Activated CD4-positive, alpha-beta T cell treated with anti-CD3 and anti-CD28 coated beads, Interleukin-2, amount 10 ng/mL, durations not matched to agents 7 days and 5 days (primary cell): ENCODE measurements around the gene CPNE5. TPM values are rescaled to one million over a fixed set of nuclear protein-coding genes. Genes with fewer than 3 reads are reported as not detected.
A peak's percentile ranks its signal among the peaks of the same experiment; 100 is the strongest.

Experiments
- CTCF ChIA-PET: fragments of 350-600 bp; sonication (Branson Sonifier 250); formaldehyde crosslinking; loops from one replicate; lab custom pipeline; 2021; ENCODE audit warnings: antibody characterized with exemption; lab: Charles Lee
- POLR2A ChIA-PET: fragments of 350-600 bp; sonication (Branson Sonifier 250); formaldehyde crosslinking; loops from one replicate; lab custom pipeline; 2021; ENCODE audit warnings: antibody characterized with exemption; lab: Charles Lee
- DNase-seq: peaks from one replicate; pipeline ENCODE4 v3.0.0-alpha.2; 2020
- H3K27ac Mint-ChIP-seq: one replicate; pipeline ENCODE4 v1.8.0; 2021; ENCODE audit warnings: mild to moderate bottlenecking, moderate library complexity, mixed read lengths
- H3K27me3 Mint-ChIP-seq: one replicate; pipeline ENCODE4 v1.8.0; 2021; ENCODE audit warnings: mixed read lengths
- H3K36me3 Mint-ChIP-seq: one replicate; pipeline ENCODE4 v1.8.0; 2021; ENCODE audit warnings: low read depth, mixed read lengths
- H3K4me1 Mint-ChIP-seq: one replicate; pipeline ENCODE4 v1.8.0; 2021; ENCODE audit warnings: mixed read lengths
- H3K4me3 Mint-ChIP-seq: one replicate; pipeline ENCODE4 v1.8.0; 2021; ENCODE audit warnings: mild to moderate bottlenecking, moderate library complexity, mixed read lengths
- H3K9me3 Mint-ChIP-seq: one replicate; pipeline ENCODE4 v1.8.0; 2021; ENCODE audit warnings: mixed read lengths
- total RNA-seq, 2 experiments: library from RNA; stranded (reverse); gene quantifications; one replicate each; pipeline ENCODE4 v1.2.3, GENCODE V29; 2021

CPNE5 gene
- total RNA-seq, 2 experiments from 2014 or later: 0.47 to 1.00 TPM

- POLR2A ChIA-PET: no interaction called here
- CTCF ChIA-PET: interaction anchor here (0.7 to 6.1 kb wide), 17 partner anchors 8 to 165 kb away, joined by 3 to 27 read pairs (median 4); partner anchors contain the start of gene PPIL1
These were observed 13.4 kb upstream of the CPNE5 start for GRCh38 chr6:36852481-36853147.

GRCh38 chr6:36851626-36852025 is 12.4 kb upstream of the CPNE5 start:
- Mint-ChIP-seq H3K9me3 (no peaks in the 10 kb centered on the region), H3K4me1 (peaks cover 4% of the 10 kb centered on the region), H3K36me3 (peaks cover 28% of the 10 kb centered on the region), H3K4me3 (no peak overlapping the region), H3K27me3 (no peaks in the 10 kb centered on the region), H3K27ac (no peak overlapping the region)
- DNase-seq: no peak
- CTCF ChIA-PET: interaction anchor here (0.7 to 6.1 kb wide), 17 partner anchors 8 to 237 kb away, joined by 3 to 27 read pairs (median 5); partner anchors contain the start of gene PPIL1
- POLR2A ChIA-PET: no interaction called here

More at GRCh38 chr6:36852481-36853147, 13.4 kb upstream of the CPNE5 start:
- no peak for DNase-seq
- Mint-ChIP-seq H3K27me3 (no peaks in the 10 kb centered on the region), H3K4me3 (no peak overlapping the region), H3K27ac (no peak overlapping the region), H3K36me3 (peaks cover 30% of the 10 kb centered on the region), H3K9me3 (no peaks in the 10 kb centered on the region), H3K4me1 (peaks cover 4% of the 10 kb centered on the region)

GRCh38 chr6:36851149-36851614 is 11.9 kb upstream of the CPNE5 start:
- H3K27ac Mint-ChIP-seq: no peak overlapping the region
- no peak overlapping the region for H3K4me3 Mint-ChIP-seq
- peaks cover 4% of the 10 kb centered on the region for H3K4me1 Mint-ChIP-seq
- ChIA-PET POLR2A (no interaction called here), CTCF (interaction anchor here (1.0 to 6.1 kb wide), 15 partner anchors 13 to 236 kb away, joined by 3 to 27 read pairs (median 7); partner anchors contain the start of gene PPIL1)
- DNase-seq: peak; percentile 70
- no peaks in the 10 kb centered on the region for H3K9me3 Mint-ChIP-seq
- no peaks in the 10 kb centered on the region for H3K27me3 Mint-ChIP-seq
- H3K36me3 Mint-ChIP-seq: peaks cover 23% of the 10 kb centered on the region

GRCh38 chr6:36850021-36850420 is 10.8 kb upstream of the CPNE5 start:
- no peaks in the 10 kb centered on the region for H3K9me3 Mint-ChIP-seq
- no peak for DNase-seq
- ChIA-PET CTCF (interaction anchor here (0.6 to 6.1 kb wide), 16 partner anchors 10 to 169 kb away, joined by 3 to 27 read pairs (median 4); partner anchors contain the start of genes C6orf89 and PPIL1), POLR2A (no interaction called here)
- no peak overlapping the region for H3K27ac Mint-ChIP-seq
- no peak overlapping the region for H3K4me3 Mint-ChIP-seq
- peaks cover 2% of the 10 kb centered on the region for H3K27me3 Mint-ChIP-seq
- H3K4me1 Mint-ChIP-seq: peaks cover 4% of the 10 kb centered on the region
- peaks cover 19% of the 10 kb centered on the region for H3K36me3 Mint-ChIP-seq

GRCh38 chr6:36848658-36849441 is 9.6 kb upstream of the CPNE5 start:
- Mint-ChIP-seq H3K4me3 (no peak overlapping the region), H3K27ac (no peak overlapping the region), H3K4me1 (peaks cover 2% of the 10 kb centered on the region), H3K9me3 (no peaks in the 10 kb centered on the region), H3K36me3 (peaks cover 18% of the 10 kb centered on the region), H3K27me3 (peaks cover 2% of the 10 kb centered on the region)
- POLR2A ChIA-PET: interaction anchor here (0.6 to 1.0 kb wide), 2 partner anchors 20 to 355 kb away, joined by 3 read pairs; no protein-coding TSS in a partner anchor
- CTCF ChIA-PET: interaction anchor here (1.0 to 6.1 kb wide), 10 partner anchors 11 to 89 kb away, joined by 3 to 27 read pairs (median 4); partner anchors contain the start of gene C6orf89
- no peak for DNase-seq

GRCh38 chr6:36847991-36848390 is 8.7 kb upstream of the CPNE5 start:
- H3K9me3 Mint-ChIP-seq: no peaks in the 10 kb centered on the region
- DNase-seq: no peak
- CTCF ChIA-PET: interaction anchor here (0.8 to 1.6 kb wide), 7 partner anchors 10 to 233 kb away, joined by 3 to 5 read pairs (median 4); no protein-coding TSS in a partner anchor
- H3K27me3 Mint-ChIP-seq: peaks cover 2% of the 10 kb centered on the region
- no peak overlapping the region for H3K4me3 Mint-ChIP-seq
- peaks cover 16% of the 10 kb centered on the region for H3K36me3 Mint-ChIP-seq
- no peak overlapping the region for H3K27ac Mint-ChIP-seq
- POLR2A ChIA-PET: no interaction called here
- no peaks in the 10 kb centered on the region for H3K4me1 Mint-ChIP-seq

- ChIA-PET POLR2A (no interaction called here), CTCF (interaction anchor here (1.0 to 1.6 kb wide), 5 partner anchors 9 to 85 kb away, joined by 3 to 5 read pairs (median 4); no protein-coding TSS in a partner anchor)
- no peaks in the 10 kb centered on the region for H3K4me1 Mint-ChIP-seq
- peaks cover 2% of the 10 kb centered on the region for H3K27me3 Mint-ChIP-seq
- no peaks in the 10 kb centered on the region for H3K9me3 Mint-ChIP-seq
- H3K4me3 Mint-ChIP-seq: no peak overlapping the region
- DNase-seq: no peak
- peaks cover 14% of the 10 kb centered on the region for H3K36me3 Mint-ChIP-seq
- H3K27ac Mint-ChIP-seq: no peak overlapping the region
These were observed 7.9 kb upstream of the CPNE5 start for GRCh38 chr6:36847152-36847551.

- Mint-ChIP-seq H3K4me1 (peaks cover 9% of the 10 kb centered on the region), H3K36me3 (peaks cover 3% of the 10 kb centered on the region), H3K27ac (no peak overlapping the region), H3K9me3 (no peaks in the 10 kb centered on the region), H3K27me3 (peaks cover 10% of the 10 kb centered on the region), H3K4me3 (no peak overlapping the region)
- CTCF ChIA-PET: interaction anchor here (0.7 to 1.4 kb wide), 4 partner anchors 9 to 173 kb away, joined by 3 to 4 read pairs (median 4); no protein-coding TSS in a partner anchor
- POLR2A ChIA-PET: no interaction called here
- no peak for DNase-seq
These were observed 6.0 kb upstream of the CPNE5 start for GRCh38 chr6:36845233-36845632.

- Mint-ChIP-seq H3K27ac (no peak overlapping the region), H3K9me3 (no peaks in the 10 kb centered on the region), H3K36me3 (no peaks in the 10 kb centered on the region), H3K4me3 (no peak overlapping the region), H3K4me1 (peaks cover 12% of the 10 kb centered on the region), H3K27me3 (peaks cover 15% of the 10 kb centered on the region)
- ChIA-PET CTCF (interaction anchor here (0.6 to 1.4 kb wide), 7 partner anchors 8 to 78 kb away, joined by 3 to 4 read pairs (median 3); no protein-coding TSS in a partner anchor), POLR2A (no interaction called here)
- no peak for DNase-seq
These were observed 5.3 kb upstream of the CPNE5 start for GRCh38 chr6:36844232-36845170.

- H3K4me1 Mint-ChIP-seq: peaks cover 15% of the 10 kb centered on the region
- no peak for DNase-seq
- ChIA-PET POLR2A (interaction anchor here (0.6 kb wide), 1 partner anchor 122 kb away, joined by 3 read pairs; no protein-coding TSS in a partner anchor), CTCF (interaction anchor here (1.3 kb wide), 2 partner anchors 9 to 16 kb away, joined by 3 read pairs; no protein-coding TSS in a partner anchor)
- H3K27me3 Mint-ChIP-seq: peaks cover 28% of the 10 kb centered on the region
- no peak overlapping the region for H3K27ac Mint-ChIP-seq
- no peaks in the 10 kb centered on the region for H3K9me3 Mint-ChIP-seq
- no peak overlapping the region for H3K4me3 Mint-ChIP-seq
- H3K36me3 Mint-ChIP-seq: no peaks in the 10 kb centered on the region
These were observed 3.9 kb upstream of the CPNE5 start for GRCh38 chr6:36843170-36843569.

- Mint-ChIP-seq H3K4me1 (peaks cover 15% of the 10 kb centered on the region), H3K36me3 (no peaks in the 10 kb centered on the region), H3K4me3 (no peak overlapping the region), H3K9me3 (no peaks in the 10 kb centered on the region), H3K27me3 (peaks cover 42% of the 10 kb centered on the region), H3K27ac (no peak overlapping the region)
- ChIA-PET CTCF (interaction anchor here (0.7 to 1.7 kb wide), 2 partner anchors 44 to 71 kb away, joined by 4 read pairs; partner anchors contain the start of gene C6orf89), POLR2A (no interaction called here)
- no peak for DNase-seq
These were observed 2.5 kb upstream of the CPNE5 start for GRCh38 chr6:36841756-36842155.
